Skin epidermis (tissue), 12 donors: ENCODE results near the gene LGI1.
A peak's percentile ranks its signal among the peaks of the same experiment; 100 is the strongest.

Experiments used
- H3K27ac ChIP-seq, 21 experiments: fragments of 200-600 bp; sonication (generic) in 11 of 21; one replicate each; pipeline ENCODE4 v1.5.0; 2020; ENCODE audit warnings: mild to moderate bottlenecking in 3 of 21, inconsistent platforms in 2 of 21, moderate library complexity in 2 of 21
- H3K4me3 ChIP-seq, 7 experiments: fragments of 200-600 bp; sonication (generic) in 2 of 7; one replicate each; pipeline ENCODE4 v1.5.0; 2020; ENCODE audit warnings: inconsistent platforms in 2 of 7, mild to moderate bottlenecking in 2 of 7, moderate library complexity in 1 of 7

The LGI1 gene

GRCh38 chr10:93757801-93758507 lies at the start of gene LGI1:
TSS of gene LGI1 (plus strand) at chr10:93757936. CDS start at chr10:93758145, 209 bp downstream.
- Histone ChIP-seq H3K4me3 (no peak within 1 kb of the TSS), H3K27ac (no peak within 1 kb of the TSS)

DNA sequence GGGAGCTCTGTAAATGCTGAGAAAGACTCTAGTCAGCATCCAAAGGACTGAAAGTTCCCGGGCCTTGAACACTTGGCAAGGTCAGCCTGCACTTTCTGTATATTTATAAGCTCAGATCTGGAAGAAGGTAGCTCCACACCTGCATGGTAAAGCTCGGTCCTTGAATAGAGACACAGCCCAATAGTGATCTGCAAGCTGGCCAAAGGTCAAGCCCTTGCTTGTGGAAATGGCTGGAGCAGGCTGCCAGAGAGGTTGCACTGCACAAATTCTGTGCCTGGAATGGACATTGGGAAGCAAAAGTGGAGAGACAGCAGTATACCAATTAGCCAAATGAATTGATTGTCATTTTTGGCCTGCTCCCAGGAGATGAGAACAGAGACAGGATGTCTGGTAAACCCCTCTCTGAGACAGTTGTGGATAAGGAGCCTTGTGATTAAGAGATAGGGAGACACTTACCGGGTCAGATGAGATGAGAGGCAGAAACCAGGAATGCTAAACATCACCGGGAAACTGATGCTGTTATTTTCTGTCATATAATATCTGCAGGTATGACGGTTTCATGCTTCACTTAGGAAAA lies 47.3 kb upstream of the LGI1 start:
- Histone ChIP-seq H3K27ac (no peak overlapping the region), H3K4me3 (no peak overlapping the region)

- Histone ChIP-seq H3K4me3 (no peak overlapping the region), H3K27ac (no peak overlapping the region)
Observed at GRCh38 chr10:93711891-93712290, 45.8 kb upstream of the LGI1 start.

DNA sequence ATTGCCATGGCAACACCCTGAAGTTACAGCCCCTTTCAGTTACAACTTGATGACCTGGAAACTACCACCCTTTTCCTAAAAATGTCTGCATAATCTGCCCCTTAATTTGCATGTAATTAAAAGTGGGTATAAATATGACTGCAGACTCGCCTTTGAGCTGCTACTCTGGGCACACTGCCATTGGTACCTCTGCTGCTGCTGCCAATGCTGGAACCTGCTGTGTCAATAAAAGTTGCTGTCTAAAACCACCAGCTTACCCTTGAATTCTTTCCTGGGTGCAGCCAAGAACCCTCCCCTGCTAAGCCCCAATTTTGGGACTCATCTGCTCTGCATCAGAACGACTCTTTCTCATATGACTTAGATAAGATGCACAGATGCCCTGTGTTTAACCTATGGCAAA lies 45.1 kb upstream of the LGI1 start:
- Histone ChIP-seq H3K27ac (no peak overlapping the region), H3K4me3 (no peak overlapping the region)

DNA sequence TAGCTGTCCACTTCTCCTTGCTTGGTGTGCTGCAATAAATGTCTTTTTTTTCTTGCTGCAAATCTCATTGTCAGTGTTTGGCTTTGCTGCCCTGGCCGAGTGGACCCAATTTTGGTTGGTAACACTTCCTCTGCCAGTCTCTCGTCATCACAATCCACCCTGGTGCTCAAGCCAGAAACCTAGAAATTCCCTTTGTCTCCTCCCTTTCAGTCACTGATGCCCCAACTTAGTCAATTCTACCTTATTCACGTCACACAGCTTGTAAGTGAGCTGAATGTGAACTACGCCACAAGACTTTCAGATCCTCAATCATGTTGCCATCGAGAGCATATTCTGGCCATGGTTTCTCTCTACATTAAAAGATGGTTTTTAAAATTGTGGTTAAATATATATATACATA lies 42.4 kb upstream of the LGI1 start:
- Histone ChIP-seq H3K4me3 (no peak overlapping the region), H3K27ac (no peak overlapping the region)

DNA sequence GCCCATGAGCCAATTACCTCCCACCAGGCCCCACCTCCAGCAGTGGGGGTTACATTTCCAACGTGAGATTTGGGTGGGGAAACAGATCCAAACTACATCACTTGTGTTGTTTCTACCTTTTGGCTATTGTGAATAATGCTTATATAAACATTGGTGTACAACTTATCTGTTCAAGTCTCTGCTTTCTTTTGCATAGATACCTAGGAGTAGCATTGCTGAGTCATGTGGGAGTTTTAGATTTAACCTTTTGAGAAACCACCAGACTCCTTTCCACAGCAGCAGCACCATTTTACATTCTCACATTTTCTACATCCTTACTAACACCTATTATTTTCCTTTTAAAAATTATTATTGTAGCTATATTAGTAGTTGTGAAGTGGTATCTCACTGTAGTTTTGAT lies 41.0 kb upstream of the LGI1 start:
- H3K27ac ChIP-seq: no peak overlapping the region
- H3K4me3 ChIP-seq: no peak overlapping the region

GRCh38 chr10:93718937-93719725 lies 38.6 kb upstream of the LGI1 start:
- H3K4me3 ChIP-seq: no peak overlapping the region

DNA sequence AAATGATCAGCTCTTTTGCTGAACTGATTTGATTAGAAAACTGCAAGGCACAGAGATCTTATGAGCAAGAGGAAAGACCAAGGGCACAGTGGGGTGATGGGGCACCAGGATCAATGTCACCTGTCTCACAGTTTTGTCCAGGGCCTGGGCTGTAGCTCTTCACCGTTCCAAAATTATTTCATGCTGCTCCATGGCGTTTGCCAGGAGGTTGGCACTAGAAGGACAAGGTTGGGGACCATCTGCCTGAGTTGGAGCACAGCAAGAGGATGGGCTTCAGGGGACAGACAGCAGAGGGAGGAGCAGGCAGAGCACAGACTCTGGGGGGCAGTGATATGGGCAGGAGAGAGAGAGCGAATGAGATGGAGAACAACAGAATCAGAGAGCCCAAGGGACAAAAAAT lies 37.8 kb upstream of the LGI1 start:
- Histone ChIP-seq H3K4me3 (no peak overlapping the region), H3K27ac (no peak overlapping the region)

More at GRCh38 chr10:93718937-93719725, 38.6 kb upstream of the LGI1 start:
- H3K27ac ChIP-seq: no peak overlapping the region

GRCh38 chr10:93722550-93722949 lies 35.2 kb upstream of the LGI1 start:
- Histone ChIP-seq H3K27ac (no peak overlapping the region), H3K4me3 (no peak overlapping the region)

- Histone ChIP-seq H3K4me3 (no peak overlapping the region), H3K27ac (no peak overlapping the region)
Observed at GRCh38 chr10:93723153-93723552, 34.6 kb upstream of the LGI1 start.

GRCh38 chr10:93726024-93726423 lies 31.7 kb upstream of the LGI1 start:
- no peak overlapping the region for H3K27ac ChIP-seq

DNA sequence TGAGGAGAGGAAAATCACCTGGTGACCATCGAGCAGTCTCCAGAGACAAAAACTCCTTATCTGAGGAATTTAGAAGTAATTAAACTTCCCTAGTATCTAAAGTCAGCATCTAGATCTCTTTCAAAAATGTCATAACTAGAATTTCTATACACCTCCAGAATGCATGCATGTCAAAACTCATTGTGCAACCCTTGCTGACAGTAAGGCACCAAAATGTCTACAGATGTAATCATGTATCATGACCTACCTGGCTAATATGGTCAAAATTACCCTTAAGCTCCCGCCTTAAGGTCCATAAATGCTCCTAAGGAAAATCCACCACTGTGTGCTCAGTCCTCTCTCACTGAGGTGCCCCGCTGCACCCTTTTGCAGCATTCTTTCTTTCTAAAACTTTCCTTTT lies 16.4 kb upstream of the LGI1 start:
- Histone ChIP-seq H3K4me3 (no peak overlapping the region), H3K27ac (no peak overlapping the region)

More at GRCh38 chr10:93726024-93726423, 31.7 kb upstream of the LGI1 start:
- H3K4me3 ChIP-seq: no peak overlapping the region

DNA sequence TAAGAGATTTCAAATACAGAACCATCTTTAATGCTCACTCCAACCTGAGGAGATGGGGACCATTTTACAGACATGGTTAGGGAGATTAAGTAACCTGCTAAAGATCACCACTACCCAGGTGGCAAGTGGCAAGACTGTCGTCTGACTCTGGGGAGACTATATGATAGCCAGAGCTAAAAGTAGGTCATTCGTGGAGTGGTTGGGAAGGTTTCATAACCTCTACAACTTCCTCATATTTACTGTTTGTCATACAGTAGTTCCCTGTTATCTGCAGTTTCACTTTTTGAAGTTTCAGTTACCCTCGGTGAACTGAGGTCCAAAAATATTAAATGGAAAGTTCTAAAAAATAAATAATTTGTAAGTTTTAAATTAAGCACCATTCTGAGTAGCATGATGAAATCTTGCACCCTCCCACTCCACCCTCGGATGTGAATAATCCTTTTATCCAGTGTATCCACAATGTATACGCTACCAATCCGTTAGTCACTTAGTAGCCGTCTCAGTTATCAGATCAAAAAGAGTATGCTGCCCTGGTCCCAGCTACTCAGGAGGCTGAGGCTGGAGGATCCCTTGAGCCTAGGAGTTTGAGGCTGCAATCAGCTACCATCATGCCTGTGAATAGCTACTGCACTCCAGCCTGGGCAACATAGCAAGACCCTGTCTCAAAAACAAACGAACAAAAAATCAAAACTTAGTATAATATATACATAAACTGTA lies 14.9 kb upstream of the LGI1 start:
- Histone ChIP-seq H3K4me3 (no peak overlapping the region), H3K27ac (no peak overlapping the region)

- no peak overlapping the region for H3K27ac ChIP-seq
- no peak overlapping the region for H3K4me3 ChIP-seq
Observed at GRCh38 chr10:93745408-93746065, 12.2 kb upstream of the LGI1 start.

DNA sequence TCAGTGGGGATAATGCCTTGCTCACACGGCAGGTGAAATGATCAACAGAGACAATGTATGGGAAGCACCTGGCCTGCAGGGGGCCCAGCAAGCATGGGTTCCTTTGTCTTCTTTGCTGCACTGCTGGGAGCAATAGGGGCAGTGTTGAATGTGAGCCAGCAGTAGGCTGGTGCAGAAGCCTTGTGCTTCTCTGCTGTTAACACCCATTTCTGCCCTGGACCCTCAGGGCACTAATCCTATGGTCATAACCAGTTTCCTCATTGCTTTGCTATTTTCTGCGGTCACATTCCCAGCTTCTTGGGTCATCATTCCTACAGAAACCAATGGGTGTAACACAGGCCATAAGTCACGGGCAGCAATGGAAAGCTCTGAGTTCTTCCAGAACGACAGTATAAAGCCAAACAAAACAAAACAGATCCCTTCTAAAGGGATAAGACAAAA lies 10.9 kb upstream of the LGI1 start:
- H3K4me3 ChIP-seq: no peak overlapping the region
- H3K27ac ChIP-seq: peak overlapping the region in 2 of 21 experiments; percentile 18 to 23

DNA sequence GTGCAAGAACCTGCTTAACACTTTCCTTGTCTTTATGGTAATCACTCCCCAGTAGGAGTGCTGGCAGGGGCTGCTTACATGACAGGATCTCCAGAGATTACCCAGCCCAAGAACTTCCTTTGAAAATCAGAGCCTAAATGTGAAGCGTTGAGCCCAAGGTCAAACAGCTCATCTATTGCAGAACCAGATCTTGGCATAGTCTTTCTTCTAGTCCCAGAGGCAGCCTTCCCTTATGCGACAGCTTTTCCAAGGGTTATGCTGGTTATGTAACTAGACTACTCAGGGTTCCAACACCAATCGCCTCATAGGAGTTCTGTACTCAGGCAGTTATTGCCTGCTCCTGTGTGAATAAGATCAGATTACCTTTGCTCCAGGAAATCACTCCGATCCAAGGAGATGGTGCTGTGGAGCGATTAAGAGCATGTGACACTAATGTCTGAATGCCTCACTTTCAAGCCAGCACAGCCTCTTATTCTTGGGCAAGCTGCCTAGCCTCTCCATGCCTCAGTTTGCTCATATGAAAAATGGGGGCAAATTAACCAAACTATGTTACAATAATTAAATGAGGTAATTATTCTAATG lies 8.4 kb upstream of the LGI1 start:
- Histone ChIP-seq H3K27ac (no peak overlapping the region), H3K4me3 (no peak overlapping the region)

GRCh38 chr10:93751124-93751523 lies 6.6 kb upstream of the LGI1 start:
- Histone ChIP-seq H3K4me3 (no peak overlapping the region), H3K27ac (no peak overlapping the region)

GRCh38 chr10:93751832-93752231 lies 5.9 kb upstream of the LGI1 start:
- Histone ChIP-seq H3K4me3 (no peak overlapping the region), H3K27ac (no peak overlapping the region)

GRCh38 chr10:93752761-93753160 lies 5.0 kb upstream of the LGI1 start:
- Histone ChIP-seq H3K4me3 (no peak overlapping the region), H3K27ac (no peak overlapping the region)
